ENCODE data around the gene LCN6.

LCN6 gene

DNA sequence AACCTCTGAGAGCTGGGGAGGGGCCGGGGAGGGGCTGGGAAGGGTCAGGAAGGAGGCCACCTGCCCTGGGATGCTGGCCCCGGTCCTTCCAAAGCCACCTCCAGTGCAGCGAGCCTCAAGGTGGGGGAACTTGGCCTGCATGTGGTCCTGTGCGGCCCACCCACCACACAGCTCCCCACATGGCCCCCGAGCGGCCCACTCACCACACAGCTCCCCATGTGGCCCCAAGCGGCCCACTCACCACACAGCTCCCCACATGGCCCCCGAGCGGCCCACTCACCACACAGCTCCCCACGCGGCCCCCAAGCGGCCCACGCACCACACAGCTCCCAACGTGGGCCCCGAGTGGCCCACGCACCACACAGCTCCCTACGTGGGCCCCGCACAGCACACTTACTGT is 3.6 kb downstream of the LCN6 start:
- FAIRE-seq (no peak), DNase-seq (ENCODE audit: low spot score) (no peak)

DNA sequence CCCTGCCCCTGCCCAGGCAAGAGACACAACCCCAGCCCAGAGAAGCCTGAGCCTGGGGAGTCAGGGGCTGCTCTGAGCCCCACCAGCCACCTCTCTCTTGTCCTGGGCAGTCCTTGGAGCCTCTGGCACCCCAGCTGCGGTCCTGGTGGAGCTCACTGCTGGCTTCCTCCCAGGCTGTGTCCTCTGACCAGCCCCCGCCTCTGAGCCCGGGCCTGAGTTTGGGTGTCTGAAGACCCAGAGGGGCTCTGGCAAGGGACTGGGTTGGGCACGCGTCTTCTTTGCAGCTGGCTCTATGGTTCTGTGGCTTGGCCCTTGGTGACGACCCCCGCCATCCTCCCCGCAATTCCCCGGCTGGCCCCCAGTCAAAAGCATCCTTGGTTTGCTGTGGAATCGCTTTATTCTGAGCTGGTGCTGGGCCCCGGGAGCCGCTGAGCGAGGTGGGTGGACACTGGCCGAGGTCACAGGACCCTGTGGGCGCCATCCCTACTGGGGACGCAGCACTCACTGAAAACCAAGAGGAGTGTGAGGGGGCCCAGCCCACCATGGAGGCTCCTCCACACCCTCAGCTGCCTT is 4.6 kb downstream of the LCN6 start:
- no peak for DNase-seq (ENCODE audit: low spot score)
- no peak for FAIRE-seq

DNA sequence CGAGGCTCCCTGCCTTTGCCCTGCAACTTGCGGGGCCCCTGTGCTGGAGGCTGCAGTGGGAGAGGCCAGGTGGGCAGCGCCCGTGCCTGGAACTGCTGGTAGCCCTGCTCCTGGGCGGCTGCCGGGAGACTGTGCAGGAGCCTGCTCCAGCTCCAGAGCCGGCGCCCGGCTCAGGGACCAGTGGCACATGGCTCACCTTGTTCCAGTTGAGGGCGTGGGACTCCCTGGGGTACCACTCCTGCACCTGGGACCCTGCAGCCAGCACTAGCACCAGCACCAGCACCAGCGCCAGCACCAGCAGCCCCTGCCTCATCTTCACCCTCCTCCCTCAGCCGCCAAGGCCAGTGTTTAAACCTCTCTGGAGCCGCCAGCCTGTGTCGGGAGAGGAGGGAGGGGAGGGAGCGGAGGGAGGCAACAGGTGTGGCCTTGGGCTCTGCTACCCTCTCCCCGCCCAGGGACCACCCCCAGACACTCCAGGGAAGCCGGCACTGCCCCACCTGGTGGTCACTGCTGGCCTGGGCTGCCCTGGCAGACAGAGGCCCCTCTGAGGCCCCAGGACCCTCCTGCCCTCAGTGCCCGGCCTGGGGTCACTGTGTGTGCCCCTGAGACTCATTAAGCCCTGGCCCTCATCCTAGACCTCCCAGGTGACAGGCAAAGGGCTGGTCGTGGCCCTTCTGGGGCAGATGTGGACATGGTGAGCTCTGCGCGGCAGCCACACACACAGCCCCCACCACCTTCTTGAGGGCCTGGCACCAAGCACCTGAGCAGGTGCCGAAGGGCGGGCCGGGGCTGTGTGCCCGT is 5.5 kb downstream of the LCN6 start, which contains the start of gene LCN10:
TSS of gene LCN10 (minus strand) at position 350 of the 801 bp plus-strand sequence. CDS start at position 313, 37 bp downstream.
- DNase-seq (ENCODE audit: low spot score) (no peak), FAIRE-seq (no peak)

DNA sequence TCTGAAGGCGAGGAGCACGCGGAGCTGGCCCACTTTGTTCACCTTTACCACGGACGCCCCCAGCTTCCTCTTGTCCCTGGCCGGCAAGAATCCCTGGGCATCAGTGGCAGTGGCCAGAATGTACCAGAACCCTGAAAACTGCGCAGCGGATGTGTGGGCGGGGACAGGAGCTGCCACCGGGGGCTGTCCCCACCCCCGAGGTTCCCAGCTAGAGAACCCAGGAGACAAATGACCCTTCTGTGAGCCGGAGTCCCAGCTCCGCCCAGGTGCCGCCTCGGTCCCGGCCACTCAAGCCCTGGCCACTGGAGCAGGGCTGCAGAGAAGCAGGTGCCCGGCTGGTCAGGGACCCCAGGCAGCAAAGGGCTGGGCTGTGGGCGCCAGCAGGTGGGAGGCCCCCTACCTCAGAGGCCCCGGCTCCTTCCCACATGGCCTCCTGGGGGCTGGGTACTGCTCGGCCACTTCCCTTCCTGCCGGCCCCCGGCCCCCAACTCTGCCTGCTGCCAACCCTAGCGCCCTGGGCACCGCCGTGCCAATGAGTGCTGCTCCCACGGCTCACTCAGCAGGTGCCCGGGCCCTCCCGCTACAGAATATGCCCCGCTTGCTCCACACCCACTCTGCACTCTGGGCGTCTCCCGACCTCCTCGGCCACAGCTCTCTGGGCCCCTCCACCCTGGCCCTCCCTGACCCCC is 6.3 kb downstream of the LCN6 start:
- DNase-seq (ENCODE audit: low spot score) (no peak), FAIRE-seq (no peak)

DNA sequence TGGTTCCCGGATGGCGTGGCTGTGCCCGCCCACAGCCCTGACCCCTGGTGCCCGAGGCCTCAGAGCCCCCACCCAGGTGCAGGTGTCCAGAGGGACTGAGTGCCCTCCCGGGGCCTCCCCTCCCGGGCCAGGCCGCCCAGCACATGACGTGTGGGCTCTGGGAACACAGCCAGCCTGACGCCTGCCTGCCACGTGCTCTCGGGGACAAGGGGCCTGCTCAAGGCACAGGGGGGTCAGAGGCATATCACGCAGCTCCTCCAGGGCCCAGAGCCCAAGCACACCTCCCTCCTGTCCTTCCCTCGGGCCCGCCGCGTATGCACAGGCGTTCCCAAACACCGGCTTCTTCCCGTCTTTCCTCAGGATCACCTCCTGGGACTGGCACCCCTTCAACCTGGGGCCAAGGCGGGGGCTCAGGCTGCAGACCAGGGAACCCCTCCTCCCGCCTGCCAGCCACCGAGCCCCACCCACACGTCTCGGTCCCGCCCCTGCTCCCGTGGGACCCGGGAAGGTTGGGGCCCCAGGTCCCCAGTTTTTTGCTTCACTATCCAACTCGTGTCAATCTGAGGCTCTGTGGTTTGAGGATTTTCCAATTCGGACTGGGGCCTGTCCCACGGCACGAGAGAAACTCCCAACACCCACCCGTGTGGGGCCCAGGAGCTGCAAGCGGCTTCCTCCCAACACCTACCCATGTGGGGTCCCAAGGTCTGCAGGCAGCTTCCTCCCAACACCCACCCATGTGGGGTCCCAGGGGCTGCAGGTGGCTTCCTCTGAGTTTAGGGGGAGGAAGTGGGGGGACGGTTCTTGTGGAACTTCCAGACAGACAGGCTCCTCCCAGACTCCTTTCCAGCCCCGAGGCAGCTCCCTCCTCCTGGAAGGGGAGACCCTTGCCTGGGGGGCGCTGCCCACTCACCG is 7.1 kb downstream of the LCN6 start:
- FAIRE-seq (no peak), DNase-seq (ENCODE audit: low spot score) (no peak)

DNA sequence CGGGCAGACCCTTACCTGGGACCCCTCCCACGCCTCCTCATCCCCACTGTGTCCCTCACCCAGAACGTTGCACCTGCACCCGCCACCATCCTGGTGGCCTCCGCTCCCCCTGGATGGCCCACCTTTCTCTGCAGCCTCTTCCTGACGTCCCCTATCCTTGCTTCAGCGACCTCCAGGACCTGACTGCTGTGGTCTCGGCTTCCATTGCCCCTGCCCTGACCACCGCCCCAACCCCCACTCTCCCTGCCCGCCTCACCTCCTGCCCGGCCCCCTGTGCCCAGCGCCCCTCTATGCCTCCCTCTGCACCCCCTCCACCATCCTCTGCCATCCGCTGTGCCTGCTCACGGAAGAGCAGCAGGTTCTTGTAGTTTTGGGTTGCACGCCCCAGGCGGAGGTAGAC is 7.8 kb downstream of the LCN6 start:
- FAIRE-seq: no peak
- no peak for DNase-seq (ENCODE audit: low spot score)

DNA sequence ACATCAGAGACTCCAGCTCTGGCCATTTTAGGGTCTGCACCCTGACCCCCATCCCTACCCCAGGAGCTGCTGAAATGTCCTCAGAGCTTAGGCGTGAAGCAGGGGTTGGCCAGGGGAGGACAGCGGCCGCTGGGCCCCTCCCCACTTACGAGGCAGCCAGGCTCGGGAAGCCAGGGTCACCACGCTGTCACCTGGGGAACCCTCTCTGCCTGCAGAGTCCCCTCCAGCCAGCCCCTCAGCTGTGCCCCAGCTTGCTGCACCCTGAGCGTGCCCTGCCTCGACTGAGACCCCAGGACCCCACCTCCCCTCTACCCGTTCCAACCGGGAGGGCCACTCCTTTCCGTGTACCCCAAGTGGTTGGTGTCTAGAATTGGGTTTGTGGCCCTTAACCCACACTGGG is 8.3 kb downstream of the LCN6 start:
- FAIRE-seq (peak; percentile 5), DNase-seq (ENCODE audit: low spot score) (no peak)

DNA sequence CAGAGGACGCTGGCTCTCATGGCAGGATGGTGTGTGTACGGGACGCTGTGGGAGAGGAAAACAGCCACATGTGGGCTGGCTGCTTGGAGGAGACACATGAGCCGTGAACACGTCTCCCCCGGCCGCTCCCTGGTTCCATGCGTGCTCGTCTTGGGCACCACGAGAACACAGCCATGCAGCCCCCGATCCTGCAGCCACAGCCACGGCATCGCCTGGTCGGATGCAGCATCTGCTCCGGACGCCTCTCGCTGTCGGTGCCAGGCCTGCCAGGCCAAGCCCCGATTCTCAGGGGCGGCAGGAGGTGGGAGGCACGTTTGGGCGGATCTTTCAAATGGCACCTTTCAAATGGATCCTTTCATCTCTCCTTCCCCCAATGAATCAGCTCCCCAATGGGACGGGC is 8.8 kb downstream of the LCN6 start:
- no peak for FAIRE-seq
- DNase-seq (ENCODE audit: low spot score): no peak

DNA sequence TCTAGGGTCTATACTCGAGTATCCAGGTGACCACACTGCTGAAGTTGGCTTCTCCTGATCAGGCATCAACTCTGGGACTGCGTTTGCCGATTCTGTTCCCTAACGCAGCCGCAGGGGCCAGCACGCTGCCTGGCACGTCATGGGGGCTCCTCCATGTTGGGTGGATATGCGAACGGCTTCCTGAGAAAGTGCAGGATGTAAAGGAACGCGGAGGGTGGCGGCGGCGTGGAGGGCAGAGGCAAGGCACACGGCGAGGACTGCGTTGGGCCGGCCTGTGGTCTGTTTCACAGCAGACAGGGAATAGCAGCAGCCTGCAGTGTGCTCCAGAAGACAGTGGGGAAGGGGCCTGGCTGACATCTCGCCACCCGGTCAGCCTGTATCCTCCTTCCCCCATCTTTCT is 9.4 kb downstream of the LCN6 start:
- no peak for DNase-seq (ENCODE audit: low spot score)
- FAIRE-seq: no peak

DNA sequence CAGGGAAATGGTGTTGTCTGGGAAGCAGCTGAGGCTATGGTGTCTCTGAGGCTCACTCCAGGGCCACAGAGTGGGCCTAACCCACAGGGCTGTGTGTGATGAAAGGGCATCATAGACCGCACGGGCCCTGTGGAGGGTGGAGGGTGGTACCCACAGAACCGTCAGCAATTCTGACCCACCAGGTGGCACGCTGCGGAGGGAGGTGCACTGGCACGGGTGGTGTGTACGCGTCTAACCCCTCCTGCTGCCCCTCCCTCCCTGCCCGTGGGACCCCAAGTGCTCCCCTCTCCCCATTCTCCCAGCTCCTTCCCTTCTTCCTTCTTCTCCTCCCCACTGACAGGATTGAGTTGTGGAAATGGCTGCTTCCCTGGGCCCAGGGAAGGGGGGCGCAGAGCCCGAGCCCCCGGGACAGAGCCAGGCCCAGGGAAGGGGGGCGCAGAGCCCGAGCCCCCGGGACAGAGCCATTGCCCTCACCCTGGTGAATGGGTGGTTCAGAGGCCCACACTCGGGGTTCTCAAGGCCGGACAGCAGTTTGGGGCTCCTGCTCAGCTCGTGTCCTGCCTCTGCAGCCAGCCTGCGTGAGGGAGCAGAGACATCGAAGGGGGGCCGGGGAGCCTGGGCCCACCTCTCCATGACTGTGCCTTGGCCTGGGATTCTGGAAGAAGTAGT is 12.4 kb downstream of the LCN6 start:
- FAIRE-seq (no peak), DNase-seq (ENCODE audit: low spot score) (no peak)

DNA sequence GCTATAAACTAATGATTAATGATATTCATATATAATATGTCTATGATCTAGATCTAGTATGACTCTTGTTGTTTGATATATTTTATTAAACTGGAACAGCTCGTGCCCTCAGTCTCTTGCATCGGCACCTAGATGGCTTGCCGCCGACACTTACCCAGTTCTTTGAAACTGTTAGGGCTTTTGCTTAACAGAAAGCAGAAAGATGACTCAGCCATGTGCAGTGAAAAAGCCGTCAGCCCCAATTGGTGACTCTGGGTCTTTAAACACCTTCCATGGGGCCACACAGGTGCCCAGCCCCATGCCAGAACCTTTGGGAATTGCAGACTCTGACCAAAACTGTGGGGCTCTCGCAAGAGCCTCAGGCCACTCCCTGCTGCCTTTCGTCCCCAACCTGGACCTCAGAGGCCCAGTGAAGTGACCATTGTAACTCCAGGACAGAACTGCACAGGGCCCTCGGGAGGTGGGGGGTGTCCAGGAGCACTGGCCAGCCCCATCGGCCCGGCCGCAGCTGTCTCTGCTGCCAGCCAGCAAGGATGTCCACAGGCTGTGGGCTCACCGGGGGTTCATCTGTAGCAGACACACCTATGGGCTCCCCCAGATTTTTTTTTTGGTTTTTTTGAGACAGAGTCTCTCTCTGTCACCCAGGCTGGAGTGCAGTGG is 13.4 kb downstream of the LCN6 start:
- no peak for FAIRE-seq
- DNase-seq (ENCODE audit: low spot score): no peak

DNA sequence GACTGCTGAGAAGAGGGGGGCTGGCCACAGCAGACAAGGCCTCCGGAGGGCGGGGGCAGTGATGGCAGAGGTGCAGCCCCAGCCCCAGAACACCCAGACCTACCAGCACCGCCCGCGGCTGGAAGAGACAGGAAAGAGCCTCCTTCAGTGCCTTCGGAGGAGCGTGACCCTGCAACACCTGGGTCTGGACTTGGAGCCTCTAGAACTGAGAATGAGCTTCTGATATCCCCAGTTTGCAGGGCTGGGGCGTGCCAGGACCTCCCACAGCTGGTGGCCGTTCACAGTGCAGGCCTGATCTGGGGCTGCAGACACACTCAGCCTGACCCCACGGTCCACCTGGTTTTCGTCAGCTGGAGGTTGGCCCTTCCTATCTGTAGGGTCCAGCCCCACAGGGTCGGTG is 14.7 kb downstream of the LCN6 start:
- no peak for DNase-seq (ENCODE audit: low spot score)
- no peak for FAIRE-seq

DNA sequence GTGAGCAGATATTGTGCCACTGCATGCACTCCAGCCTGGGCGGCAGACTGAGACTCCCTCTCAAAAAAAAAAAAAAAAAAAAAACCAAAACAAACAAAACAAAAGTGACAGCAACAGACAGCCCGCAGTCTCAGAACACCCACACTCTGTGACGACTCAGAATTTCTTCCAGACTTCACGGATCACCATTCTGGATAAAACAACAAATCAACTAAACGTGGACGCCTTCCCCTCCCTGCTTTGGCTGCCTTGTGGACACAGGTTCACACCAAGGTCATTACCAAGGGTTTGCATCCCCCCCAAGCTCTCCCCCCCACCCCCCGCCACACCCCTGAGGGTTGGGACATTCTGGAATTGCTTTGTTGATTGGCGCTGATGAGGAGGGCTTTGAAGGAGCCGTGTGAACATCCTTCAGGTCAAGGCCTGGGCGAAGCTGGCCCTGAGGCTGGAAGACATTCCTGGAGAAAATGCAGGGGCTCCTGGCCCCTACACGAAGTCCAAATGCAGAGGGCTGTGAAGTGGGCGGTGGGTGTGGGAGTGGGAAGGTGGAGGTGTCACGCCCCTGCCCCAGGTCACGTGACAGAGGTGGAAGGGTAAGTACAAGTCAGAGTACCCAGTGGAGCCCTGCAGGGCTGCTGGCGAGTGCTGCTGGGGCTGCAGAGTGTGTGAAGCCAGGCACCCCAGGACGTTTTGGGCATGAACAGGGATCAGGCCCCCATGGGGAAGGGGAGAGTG is 15.7 kb downstream of the LCN6 start:
- no peak for DNase-seq (ENCODE audit: low spot score)
- no peak for FAIRE-seq

DNA sequence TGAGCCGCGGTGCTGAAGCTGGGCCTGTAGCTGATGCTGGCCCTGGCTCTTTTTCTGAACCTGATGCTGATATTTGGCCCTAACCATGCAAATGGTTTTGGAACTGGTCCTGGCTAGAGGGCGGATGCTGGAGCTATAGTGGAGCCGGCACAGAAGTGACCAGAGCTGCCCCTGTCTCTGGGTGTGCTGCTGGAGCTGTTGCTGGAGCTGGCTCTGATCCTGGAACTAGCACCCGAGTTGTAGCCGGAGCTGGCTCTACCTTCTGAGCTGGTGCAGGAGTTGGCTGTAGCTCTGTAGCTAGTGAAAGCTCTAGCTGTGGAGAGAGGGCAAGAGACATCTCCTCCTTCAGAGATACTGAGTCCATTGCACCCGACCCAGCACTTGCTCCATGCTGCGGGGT is 18.4 kb downstream of the LCN6 start:
- DNase-seq (ENCODE audit: low spot score): no peak
- FAIRE-seq: no peak

DNA sequence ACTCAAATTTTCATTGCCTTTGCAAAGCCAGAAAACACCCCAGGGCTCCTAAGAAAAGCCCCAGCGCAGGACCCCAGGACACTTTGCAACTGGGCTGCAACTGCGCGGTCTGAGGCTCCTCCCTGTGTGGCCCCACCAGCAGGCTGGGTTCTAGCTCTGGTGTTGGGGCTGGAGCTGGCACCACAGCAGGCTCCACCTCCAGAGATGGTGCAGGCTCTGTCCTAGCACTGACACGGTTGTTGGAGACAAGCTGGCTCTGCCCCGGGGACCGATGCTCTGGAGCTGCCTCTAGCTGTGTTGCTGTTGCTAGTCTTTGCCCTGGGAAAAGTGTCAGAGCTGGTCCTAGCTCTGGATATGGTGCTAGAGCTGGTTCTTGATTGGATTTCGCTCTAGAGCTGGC is 19.2 kb downstream of the LCN6 start:
- FAIRE-seq (no peak), DNase-seq (ENCODE audit: low spot score) (no peak)

DNA sequence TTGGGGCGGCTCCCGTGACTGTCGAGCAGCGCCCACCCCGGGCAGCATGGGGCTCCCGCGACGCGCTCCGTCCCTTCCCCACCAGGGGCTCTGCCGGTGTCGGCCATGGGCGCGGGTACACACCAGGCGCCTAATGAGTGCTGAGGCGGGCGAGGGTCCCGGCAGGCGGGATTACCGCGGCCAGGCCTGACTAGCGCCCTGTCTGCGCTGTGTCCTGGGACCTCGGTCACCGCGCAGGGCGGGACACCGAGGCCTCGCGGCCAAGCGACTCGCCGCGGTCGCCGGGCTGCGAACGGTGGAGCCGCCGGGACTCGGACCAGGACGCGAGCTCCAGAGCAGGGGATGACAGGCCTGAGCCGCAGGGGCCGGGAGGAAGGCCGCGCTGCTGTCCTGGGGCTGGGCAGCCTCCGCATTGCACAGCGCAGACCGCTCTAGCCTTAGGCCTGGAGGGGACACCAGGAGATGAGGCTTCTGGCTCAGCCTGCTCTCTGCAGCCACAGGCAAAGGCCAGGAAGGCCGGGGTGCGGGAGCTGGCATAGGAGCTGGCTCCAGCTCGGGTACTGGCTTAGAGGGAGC is 19.7 kb downstream of the LCN6 start:
- DNase-seq (ENCODE audit: low spot score): peak; percentile 51
- FAIRE-seq: no peak

DNA sequence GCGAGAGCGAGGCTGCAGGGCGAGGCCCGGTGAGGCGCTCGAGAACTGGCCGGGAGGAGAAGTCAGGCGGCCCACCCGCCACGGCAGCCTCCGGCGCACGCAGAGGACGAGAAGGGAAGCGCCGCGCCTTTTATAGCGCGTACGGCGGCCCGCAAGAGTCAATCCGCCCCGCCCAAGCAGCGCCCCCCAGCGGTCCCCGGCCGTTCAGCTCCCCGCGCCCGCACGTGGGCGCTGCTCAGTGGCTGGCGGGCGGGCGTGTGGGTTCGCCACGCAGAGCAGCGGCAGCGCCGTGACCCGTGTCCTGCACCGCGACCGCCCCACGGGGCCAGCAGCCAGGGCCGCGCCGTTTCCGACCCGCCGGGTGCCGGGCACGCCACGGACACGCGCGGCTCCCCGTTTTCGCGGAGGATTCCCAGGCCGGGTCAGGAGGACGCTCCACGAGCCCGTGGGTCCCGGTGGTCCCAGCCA is 20.2 kb downstream of the LCN6 start:
- DNase-seq (ENCODE audit: low spot score): peak; percentile 92
- FAIRE-seq: no peak

DNA sequence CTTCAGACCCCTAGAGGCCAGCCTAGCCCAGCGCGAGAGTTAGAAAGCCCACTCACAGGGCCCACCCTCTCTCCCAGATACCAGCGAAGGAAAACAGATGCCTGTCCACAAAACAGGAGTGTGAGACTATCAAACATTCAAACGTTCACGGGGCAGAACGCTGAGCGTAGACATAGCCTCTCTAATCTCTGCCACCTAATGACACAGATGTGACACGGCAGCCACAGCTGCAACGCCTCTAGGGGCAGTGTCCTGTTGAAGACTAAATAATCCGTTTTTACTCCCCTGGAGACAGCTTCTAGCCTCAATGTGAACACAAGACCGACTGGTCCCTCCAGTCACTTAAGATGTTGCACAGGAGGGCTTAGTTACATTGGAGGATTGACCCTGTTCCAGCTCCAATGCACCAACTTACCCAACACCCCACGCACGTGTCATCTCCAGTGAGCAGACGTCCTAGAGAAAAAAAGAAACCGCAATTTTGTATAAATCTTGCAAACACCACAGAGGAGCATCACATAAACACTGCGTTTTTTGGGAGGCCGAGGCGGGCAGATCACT is 21.6 kb downstream of the LCN6 start:
- FAIRE-seq: no peak
- no peak for DNase-seq (ENCODE audit: low spot score)

DNA sequence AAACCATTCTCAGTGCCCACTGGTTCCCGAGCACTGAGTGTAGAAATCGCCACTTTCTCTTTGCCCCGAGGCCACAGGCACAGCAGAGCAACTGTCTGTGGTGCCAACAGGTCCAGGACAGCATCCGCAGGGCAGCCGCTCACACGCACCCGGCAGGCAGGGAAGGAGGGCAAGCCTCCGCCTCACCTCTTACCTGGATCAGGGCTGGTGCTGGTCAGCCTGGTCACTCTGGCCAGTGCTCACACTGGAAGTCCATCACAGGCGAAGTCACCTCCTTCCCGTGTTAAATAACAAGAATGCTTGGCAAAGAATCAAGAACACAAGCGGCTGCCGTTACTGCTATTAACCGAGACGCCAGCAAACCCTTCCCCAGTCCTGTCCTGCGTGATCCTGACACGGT is 22.2 kb downstream of the LCN6 start:
- DNase-seq (ENCODE audit: low spot score) (no peak), FAIRE-seq (no peak)
